Putamen (tissue), 1 donor: ENCODE data around the gene LYPLA2.

Experiments
- DNase-seq: peaks from one replicate; pipeline ENCODE4 v3.0.0-alpha.2; 2016; ENCODE audit warnings: low spot score

LYPLA2 gene

GRCh38 chr1:23790696-23791515 is at the start of gene LYPLA2:
Gene LYPLA2 (plus strand): TSS chr1:23791145. CDS start chr1:23792683, 1,538 bp downstream.
- DNase-seq, result peak; percentile 93

DNA sequence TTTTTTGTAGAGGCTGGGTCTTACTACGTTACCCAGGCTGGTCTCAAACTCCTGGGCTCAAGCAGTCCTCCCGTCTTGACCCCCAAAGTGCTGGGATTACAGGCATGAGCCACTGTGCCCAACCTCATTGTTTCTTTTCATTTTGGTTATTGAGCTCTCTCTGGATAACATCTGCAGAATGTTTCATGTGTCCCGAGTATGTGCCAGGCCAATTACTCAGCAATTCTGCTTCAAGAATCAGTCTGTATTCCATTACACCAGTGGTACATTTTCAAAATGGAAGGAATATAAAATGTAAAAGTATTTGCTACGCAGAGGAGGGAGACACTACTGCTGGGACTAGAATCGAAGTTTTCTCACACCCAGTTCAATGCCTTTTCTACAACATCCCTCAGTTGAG is 49.3 kb upstream of the LYPLA2 start:
- no peak for DNase-seq

- no peak for DNase-seq
Measured at GRCh38 chr1:23742670-23743286, 48.2 kb upstream of the LYPLA2 start.

DNA sequence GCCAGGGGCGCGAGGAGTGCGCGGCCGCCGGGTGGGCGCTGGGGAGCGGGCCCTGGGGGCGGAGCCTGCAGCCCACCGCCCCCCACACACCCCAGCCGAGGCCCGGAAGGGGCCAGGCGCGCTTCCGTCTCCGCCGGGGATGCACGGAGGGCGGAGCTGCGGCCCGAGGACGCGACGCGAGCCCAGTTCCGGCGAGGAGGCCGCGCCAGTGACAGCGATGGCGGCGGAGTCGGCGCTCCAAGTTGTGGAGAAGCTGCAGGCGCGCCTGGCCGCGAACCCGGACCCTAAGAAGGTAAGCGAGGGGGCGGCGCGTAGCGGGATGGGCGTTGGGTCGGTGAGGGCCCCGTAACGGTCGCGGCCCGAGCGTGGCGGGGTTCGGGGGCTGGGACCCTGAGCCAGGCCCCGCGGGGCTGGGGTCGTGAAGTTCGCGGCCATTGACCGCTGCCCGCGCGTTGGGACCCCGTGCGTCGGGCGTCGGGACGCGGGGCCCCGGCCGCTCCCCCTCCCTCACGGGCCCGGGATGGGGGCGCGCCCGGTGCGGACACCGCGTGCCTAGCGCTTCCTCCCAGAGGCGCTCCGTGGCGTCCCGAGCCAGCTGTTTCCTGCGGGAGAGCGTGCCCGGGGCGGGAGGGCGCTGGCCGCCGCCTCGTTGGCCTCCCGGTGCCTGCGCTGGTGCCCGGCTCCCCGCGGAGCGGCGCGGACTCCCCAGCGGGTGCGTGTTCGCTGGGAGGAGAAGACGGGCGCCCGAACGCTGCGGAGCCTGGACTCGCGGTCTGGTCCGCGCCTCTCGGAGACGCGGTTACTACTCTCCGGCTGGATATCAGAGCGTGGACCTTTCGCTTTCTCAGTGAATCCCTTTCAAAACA is 47.4 kb upstream of the LYPLA2 start, which contains the start of gene ELOA:
Gene ELOA, plus strand, starts transcription at position 185 of the 866 bp plus-strand sequence. Its CDS starts 33 bp downstream, at position 218.
- DNase-seq, result peak; percentile 84

- DNase-seq, result no peak
Measured at GRCh38 chr1:23745515-23745914, 45.4 kb upstream of the LYPLA2 start.

DNA sequence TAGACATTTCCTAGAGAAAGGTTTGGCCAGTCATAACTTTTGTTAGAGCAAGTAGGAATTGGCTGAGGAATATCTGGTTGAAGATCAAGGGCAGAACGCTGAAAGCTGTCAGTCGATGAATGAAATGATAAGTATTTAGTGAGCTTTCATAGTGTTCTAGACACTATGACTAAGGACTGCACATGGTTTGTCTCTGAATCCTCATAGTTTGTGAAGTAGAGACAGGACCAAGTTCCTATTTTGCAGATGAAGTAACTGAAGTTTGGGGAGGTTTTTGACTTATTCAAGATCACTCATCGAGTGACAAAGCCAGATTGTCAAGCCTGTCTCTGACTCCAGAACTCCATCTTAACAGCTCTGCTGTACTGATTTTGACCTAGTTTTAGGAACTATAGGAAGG is 42.9 kb upstream of the LYPLA2 start:
- no peak for DNase-seq

DNA sequence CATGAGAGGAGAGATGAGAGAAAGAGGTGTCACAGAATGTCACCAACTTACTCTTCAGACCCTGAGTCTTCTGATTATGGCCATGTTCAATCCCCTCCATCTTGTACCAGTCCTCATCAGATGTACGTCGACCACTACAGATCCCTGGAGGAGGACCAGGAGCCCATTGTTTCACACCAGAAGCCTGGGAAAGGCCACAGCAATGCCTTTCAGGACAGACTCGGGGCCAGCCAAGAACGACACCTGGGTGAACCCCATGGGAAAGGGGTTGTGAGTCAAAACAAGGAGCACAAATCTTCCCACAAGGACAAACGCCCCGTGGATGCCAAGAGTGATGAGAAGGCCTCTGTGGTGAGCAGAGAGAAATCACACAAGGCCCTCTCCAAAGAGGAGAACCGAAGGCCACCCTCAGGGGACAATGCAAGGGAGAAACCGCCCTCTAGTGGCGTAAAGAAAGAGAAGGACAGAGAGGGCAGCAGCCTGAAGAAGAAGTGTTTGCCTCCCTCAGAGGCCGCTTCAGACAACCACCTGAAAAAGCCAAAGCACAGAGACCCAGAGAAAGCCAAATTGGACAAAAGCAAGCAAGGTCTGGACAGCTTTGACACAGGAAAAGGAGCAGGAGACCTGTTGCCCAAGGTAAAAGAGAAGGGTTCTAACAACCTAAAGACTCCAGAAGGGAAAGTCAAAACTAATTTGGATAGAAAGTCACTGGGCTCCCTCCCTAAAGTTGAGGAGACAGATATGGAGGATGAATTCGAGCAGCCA is 39.7 kb upstream of the LYPLA2 start:
- no peak for DNase-seq

DNA sequence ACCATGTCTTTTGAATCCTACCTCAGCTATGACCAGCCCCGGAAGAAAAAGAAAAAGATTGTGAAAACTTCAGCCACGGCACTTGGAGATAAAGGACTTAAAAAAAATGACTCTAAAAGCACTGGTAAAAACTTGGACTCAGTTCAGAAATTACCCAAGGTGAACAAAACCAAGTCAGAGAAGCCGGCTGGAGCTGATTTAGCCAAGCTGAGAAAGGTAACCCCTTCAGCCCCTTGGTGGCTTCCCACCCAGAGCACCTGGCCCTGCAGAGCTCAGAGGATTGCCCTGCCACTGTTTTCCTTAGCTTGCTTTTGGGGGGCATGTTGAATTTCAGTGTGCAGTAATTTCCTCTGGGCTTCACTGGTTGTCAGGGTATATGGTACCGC is 39.1 kb upstream of the LYPLA2 start:
- DNase-seq, result no peak

DNA sequence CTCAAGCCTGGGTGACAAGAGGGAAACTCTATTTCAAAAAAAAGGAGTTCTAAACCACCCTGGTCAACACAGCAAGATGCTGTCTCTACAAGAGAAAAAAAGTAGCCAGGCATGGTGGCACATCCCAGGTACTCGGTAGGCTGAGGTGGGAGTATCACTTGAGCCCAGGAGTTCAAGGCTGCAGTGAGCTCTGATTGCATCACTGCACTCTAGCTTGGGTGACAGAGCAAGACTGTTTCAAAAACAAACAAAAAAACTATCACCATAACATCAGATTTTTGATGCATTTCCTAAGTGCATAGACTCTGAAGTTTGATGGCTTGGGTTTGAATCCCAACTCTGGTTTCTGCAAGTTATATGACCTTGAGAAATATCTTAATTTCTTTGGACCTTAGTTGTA is 38.0 kb upstream of the LYPLA2 start:
- DNase-seq, result no peak

DNA sequence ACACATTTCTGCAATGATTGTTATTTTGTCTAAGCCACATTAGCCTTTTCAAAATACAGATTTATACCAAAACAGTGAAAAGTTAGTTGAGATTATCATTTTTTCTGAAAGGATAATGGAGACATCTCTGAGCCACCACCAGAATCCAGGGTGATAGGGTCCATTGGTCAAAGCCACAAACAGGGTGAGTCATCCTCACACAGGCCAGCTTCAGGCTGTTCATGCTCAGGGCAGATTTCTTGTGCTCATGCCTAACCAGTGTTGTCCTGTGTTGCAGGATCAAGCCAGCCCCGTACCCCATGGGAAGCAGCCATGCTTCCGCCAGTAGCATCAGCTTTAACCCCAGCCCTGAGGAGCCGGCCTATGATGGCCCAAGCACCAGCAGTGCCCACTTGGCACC is 34.3 kb upstream of the LYPLA2 start:
- DNase-seq, result no peak

GRCh38 chr1:23757812-23758211 is 33.1 kb upstream of the LYPLA2 start:
- DNase-seq, result no peak

DNA sequence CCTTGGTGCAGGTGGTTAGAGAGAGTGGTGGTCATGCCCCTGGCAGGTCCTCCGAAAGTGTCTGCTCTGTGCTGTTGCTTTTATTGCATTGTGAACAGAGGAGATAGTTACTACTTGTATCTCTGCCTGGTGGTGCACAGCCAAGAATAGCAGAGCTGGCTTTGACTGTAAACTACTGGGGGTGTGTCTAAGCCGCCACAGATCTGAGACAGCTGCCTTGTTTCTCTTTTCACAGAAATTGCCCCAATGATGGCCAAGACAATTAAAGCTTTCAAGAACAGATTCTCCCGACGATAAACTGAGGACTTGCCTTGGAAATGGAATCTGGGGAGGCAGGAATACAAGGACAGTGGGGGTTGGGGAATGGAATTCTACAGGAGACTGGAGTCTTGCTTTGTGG is 31.7 kb upstream of the LYPLA2 start:
- DNase-seq, result peak; percentile 55

DNA sequence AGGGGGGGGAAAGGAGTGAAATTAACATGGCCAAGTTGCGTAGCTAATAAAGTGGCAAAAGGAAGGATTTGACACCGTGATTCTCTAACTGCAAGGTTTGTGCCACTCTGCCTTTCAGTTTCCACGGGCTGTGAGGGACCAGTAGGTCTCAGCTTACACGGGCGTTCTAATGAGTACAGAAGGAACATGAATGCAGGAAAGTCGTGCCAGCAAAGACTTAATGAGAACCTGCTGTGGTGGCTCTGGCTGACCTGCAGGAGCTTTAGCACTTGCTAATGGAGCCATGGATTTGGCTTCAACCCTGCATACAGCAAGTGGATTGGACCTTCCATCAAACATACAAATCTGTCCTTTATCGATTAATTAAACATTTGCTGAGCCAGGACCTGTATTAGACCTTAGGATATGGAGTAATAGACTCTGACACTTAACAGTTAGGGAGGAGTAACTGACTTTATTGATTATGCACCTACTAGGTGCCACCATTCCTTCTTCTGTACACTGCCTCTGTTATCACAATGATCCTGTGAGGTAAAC is 27.8 kb upstream of the LYPLA2 start:
- no peak for DNase-seq

DNA sequence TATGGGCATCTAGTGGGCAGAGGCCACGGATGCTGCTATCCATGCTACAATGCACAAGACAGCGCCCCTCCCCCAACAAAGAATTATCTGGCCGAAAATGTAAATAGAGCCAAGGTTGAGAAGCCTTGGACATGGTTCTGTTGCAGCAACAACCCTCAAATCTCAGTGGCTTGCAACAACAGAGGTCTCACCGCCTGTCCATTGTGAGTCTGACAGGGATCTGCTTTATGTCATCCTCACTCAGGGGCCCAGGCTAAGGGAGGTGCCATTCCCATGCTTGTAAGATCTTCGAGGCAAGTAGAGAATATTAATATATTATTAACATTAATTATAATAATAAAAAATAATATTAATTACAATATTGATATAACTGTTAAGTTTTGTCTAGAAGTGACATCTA is 22.2 kb upstream of the LYPLA2 start:
- DNase-seq, result no peak

DNA sequence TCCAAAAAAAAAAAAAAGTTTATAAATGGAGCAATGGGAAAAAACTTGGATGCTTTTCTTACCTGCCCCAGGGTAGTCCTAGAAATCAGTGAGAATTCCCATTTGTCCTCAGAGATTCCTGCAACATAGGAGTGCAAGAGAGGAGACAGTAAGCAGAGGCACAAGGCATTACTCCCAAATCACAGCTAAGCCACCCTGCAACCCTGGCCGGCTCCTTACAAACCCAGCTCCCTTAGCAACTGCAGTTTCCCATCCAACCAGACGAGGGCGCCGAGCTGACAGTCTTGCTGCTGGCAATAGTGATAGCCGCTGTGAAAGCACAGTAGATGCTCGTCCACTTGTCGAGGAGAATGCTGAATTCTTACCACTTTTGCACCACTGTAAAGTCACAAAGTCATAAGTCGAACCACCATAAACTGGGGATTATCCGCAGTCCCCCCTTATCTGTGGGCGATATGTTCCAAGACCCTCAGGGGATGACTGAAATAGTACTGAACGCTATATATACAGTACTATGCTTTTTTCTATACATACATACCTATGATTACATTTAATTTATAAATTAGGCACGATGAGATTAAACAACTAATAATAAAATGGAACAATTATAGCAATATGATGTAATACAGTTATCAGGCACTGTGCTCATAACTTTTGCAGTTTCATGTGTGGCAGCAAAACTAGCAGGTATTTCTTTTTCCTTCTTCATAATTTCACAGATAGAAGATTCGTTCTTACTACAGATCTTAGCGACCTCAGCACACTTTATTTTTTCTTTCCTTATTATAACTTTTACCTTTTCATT is 18.7 kb upstream of the LYPLA2 start:
- peak; percentile 66 for DNase-seq

- DNase-seq, result no peak
Measured at GRCh38 chr1:23772854-23773242, 18.1 kb upstream of the LYPLA2 start.

DNA sequence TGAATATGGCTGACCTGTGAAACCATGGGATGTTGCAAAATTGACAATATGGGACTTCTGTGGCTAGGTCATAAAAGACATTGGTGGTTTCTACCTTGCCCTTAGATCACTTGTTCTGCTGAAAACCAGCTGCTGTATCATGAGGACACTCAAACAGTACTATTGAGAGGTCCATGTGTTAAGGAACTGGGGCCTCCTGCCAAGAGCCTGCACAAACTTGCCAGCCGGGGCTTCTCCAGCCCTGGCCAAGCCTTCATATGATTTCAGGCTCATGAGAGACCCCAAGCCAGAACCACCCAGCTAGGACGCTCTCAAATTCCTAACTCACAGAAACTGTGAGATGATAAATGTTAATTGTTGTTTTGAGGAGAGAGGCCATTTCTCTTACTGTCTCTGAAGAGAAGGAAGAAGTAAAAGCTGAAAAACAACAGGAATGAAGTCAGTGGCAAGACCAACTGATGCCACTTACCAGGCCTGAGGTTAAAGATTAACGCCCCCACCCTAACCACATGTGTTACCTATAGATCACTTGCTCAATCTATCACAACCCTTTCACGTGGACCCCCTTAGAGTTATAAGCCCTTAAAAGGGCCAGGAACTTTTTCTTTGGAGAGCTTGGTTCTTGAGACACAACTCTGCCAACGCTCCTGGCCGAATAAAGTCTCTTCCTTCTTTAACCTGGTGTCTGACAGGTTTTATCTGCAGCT is 16.6 kb upstream of the LYPLA2 start:
- no peak for DNase-seq

GRCh38 chr1:23776217-23776616 is 14.7 kb upstream of the LYPLA2 start:
- DNase-seq, result no peak

GRCh38 chr1:23777979-23778814 is 12.7 kb upstream of the LYPLA2 start, which contains the start of gene PITHD1:
Gene PITHD1 (plus strand): TSS chr1:23778418. CDS start chr1:23778516, 98 bp downstream.
- DNase-seq, result peak; percentile 84
